GF-D8 (cell line): ENCODE results near the gene IGFBPL1.
"Not testable (repeated sequence)": the region's sequence is repeated elsewhere in the genome, so short reads cannot be mapped to it uniquely, and the experiment has no call there.

Experiments
- DNase-seq: peaks from one replicate; lab custom pipeline; 2025; lab: John Stamatoyannopoulos, UW

IGFBPL1 gene

DNA sequence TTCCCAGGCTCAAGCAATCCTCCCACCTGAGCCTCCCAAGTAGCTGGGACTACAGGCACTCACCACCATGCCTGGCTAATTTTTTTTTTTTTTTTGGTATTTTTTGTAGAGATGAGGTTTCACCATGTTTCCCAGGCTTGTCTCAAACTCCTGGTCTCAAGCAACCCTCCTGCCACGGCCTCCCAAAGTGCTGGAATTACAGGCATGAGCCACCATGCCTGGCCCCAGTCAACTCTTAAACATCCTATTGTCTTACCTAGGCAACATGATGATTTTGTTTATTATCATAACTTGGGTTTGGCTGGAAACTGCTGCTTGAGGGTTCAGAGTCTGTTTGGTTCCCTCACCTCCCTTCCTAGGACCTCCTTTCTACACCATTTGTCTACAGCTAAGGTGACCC lies 25.1 kb downstream of the IGFBPL1 start:
- not testable (repeated sequence) for DNase-seq

DNA sequence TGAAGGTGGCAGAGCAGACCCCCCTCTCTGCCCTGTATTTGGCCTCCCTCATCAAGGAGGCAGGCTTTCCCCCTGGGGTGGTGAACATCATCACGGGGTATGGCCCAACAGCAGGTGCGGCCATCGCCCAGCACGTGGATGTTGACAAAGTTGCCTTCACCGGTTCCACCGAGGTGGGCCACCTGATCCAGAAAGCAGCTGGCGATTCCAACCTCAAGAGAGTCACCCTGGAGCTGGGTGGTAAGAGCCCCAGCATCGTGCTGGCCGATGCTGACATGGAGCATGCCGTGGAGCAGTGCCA lies 27.9 kb downstream of the IGFBPL1 start:
- DNase-seq, result no peak

DNA sequence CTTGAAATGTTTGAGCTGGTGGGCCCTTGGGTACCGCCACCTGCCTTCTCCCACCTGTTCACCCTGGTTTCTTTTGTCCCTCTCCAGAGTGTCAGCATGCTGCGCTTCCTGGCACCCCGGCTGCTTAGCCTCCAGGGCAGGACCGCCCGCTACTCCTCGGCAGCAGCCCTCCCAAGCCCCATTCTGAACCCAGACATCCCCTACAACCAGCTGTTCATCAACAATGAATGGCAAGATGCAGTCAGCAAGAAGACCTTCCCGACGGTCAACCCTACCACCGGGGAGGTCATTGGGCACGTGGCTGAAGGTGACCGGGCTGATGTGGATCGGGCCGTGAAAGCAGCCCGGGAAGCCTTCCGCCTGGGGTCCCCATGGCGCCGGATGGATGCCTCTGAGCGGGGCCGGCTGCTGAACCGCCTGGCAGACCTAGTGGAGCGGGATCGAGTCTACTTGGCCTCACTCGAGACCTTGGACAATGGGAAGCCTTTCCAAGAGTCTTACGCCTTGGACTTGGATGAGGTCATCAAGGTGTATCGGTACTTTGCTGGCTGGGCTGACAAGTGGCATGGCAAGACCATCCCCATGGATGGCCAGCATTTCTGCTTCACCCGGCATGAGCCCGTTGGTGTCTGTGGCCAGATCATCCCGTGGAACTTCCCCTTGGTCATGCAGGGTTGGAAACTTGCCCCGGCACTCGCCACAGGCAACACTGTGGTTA lies 28.4 kb downstream of the IGFBPL1 start:
- no peak for DNase-seq

DNA sequence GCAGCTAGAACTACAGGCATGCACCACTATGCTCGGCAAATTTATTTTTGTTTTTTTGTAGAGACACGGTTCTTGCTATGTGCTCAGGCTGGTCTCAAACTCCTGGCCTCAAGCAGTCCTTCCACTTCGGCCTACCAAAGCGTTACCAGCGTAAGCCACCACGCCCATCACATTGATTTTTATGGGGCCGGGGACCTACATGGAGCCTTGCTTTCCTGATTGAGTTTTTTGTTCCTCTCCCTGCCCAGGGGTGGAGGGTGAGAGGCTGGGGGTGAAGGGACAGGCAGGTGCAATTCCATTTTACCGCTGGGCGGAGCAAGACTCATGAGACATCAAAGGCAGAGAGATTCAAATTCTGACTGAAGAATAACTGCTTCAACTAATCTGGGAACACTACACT lies 29.8 kb downstream of the IGFBPL1 start:
- no peak for DNase-seq

DNA sequence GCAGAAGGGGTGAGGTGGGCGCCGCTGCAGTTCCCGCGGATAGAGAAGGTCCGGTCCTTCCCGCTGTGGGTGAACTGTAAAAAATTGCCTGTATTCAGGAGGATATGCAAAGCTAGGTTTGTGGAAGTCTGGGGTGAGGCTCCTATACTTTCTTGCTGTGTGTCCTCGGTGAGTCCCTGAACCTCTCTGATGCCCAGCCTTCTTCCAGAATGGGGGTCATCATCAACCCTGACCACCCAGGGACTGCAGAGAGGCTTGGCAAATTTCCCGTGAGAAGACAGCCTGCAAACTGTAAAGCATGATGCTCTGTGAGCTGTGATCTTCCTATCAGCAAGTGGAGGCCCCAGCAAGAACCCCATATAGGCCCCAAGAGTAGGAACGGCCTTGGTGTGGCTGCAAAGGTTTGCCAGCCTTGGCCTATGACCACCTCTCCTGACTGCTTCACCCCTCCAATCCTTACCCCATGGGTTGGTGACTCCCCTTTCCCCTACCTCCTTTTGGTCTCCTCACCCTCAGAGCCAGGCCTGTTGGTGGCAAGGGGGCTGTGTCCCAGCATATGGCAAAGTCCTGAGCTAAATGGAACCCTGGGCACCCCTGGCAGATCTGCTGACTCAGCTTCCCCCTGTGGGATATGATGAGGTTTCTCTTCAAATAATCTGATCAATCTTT lies 31.0 kb downstream of the IGFBPL1 start:
- DNase-seq, result no peak

DNA sequence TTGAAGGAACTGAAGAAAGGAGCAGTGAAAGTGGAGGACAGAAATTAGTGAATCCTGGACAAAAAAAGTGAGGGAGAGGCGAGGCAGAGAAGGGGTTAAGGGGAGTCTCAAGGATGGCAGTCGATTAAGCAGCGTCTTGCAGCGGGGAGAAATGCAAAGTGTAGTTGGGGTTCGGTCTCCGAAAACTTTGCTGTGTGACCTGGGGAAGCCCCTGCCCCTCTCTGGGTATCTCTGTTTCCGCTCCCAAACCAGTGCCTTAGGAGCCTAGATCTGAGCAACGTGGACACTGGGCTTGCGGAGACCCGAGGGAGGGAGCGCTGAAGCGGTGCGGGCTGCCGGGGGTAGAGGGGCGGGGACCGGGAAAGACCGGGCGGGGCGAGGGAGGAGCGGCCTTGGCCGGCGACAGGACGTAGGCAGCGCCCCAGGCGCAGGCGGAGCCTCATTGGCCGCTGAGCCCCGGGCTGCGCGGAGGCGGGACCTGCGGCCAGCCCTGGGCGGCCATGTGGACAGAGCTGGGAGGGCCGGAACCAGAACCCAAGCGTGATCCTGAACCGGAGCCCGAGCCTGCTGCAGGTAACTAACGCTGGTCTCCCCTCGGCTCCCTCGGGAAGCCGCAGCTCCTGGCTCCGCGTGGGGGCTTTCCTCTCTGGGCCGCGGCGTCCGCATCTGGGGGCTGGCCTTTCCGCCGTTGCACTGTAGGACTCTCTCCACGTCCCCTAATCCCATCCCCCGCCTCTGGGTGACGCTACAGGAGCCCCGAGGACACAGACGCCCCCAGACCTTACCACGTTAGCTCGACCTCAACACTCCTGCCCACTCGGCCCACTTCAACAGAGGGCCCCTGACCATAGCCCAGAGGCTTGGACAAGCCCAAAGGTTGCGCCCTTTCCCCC lies 31.8 kb downstream of the IGFBPL1 start, which contains the start of gene ALDH1B1:
Gene ALDH1B1, plus strand, starts transcription at position 468 of the 893 bp plus-strand sequence. CDS start 3,047 bp downstream, outside the sequence.
- DNase-seq, result peak; percentile 52

DNA sequence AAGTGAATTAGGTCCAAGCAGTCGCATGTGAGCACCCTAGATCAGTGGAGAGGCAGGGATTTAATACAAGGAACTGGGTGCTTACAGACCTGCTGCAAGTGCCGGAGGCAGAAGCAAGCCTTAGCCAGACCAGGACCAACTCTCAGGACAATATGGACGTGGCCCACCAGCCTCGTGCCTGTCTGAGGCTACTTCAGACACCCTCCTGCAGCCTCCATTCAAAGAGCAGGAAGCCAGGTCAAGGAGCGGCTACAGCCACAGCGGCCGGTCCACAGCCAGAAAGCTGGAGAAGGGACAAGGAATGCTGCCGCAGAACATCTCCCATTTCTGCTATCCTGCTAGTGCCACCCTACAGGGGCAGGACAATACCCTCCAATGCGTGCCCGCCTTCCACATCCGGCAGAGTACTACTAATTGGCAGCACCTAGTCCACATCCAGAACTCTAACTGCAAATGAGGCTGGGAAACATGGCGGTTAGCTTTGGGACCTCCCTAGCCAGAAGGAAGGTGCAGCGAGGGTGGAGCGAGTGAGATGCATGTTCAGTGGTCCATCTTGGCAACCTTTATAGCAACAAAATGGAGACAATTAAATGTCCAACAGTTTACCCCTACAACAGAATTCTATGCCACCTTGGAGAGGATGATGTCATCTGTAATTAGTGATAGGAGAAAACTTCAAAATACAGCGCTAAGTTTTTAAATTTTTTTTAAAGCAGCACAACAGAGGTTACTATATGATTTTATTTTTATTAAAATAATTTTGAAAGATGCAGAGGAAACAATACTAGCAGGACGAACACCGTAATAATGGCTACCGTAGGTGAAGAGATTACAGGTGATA lies 32.8 kb downstream of the IGFBPL1 start:
- DNase-seq, result no peak

DNA sequence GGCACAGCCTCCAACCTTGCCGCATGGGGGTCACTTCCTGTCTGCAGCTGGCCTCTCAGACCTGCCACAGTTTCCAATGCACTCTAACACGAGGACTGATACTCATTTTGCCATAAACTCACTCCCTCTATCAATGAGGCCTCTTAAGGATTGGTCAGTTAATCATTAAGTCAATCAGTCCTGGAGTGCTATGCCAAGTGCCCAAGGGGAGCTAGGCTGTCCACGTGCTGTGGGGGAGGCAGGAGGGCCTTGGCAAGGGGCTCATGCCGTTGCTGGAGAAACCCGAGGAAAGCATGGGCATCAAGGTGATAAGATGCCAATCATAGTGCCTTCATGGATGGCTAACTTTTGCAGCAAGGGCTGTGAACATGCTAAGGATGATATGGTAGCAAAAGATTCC lies 33.4 kb downstream of the IGFBPL1 start:
- DNase-seq, result no peak

DNA sequence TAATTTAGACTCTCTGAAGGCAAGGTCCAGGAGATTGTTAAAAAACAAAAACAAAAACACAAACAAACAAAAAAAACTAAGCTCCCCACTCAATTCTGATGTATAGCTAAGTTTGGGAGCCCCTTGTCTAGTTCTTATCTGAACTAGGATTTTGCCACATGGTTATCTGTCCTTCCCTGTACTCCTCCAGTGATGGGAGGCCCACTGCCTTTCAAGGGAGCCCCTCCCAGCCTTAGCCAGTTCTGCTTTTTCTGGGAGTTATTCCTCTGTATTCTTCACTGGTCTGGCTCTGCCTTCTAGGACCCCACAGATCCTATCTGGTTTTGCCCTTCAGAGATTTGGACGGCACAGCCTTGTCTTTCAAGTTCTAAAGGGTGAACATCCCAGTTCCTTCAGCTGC lies 33.8 kb downstream of the IGFBPL1 start:
- DNase-seq, result no peak

DNA sequence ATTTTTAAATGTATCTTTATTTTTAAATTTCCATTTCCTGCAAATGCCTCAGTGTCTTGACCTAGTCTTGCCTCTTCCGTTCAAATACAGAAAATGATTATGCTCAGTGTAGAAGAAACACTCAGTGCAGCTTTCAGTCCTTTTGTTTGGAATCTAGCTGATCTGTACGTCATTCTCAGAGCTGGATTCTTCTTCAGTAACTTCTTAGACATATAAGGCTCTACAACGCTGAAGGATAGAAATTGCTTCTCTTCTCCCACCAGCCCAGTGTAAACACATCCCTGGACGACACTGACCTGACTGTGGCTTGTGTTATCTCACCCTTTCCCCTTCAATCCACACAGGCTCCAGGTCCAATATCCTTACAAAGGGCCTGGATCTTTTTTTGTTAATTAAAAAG lies 34.9 kb downstream of the IGFBPL1 start:
- no peak for DNase-seq

DNA sequence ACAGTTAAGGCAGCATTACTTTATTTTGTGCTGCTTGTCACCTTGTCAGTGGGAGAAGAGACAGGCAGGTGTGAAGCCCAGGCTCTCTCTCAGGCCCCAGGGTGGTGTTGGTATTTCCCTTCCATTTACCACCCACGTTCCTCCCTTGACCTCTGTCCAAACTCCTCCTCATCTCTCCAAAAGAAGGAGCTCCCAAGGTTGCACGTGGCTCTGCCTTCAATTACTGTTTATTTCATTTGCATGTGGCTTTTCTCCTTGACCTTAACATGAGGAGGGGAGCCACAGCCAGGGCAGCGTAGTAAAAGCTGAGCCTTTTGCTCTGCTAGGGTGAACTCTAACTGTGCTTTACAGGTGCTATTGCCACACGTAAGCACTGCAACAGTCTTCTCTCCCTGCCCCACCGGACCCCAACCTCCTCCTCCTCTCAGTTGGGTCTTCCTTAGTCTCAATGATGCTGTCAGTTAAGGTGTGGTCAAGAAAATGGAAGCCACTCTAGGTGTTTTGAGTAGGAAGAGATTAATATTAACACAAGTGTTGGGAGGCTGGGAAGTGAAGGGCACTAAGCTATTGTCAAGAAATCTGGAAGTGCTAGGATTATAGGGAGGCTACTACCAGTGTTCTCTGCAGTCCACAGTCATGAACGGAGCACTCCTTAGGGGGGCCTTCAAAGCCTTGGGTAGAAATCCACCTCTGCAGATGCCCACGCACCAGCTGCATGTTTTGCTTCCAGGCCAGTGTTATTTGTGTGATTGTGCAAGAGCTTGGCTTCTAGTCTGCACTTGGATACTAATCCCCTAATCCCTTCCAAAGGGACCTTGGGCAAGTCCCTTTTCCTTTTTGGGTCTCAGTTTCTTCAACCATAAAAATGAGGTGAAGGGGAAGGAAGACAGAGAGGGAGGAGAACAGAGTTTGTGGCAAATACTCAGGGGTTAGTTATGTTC lies 35.7 kb downstream of the IGFBPL1 start:
- DNase-seq, result no peak

DNA sequence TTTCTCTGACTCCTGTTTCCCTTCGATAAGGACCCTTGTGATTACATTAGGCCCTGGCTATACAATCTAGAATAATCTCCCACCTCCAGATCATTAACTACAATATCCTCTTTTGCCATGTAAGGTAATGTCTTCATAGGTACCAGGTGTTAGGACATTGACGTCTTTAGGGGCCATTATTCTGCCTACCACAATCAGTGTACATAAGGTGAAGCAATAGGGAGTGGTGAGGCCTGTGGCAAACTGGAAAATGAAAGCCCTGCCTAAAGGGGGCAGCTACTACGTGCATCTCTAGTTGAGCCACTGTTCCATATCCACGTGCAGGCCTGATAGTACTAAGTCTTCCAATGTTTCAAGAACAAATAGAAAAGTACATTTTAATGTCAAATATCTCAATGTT lies 36.5 kb downstream of the IGFBPL1 start:
- DNase-seq, result no peak

DNA sequence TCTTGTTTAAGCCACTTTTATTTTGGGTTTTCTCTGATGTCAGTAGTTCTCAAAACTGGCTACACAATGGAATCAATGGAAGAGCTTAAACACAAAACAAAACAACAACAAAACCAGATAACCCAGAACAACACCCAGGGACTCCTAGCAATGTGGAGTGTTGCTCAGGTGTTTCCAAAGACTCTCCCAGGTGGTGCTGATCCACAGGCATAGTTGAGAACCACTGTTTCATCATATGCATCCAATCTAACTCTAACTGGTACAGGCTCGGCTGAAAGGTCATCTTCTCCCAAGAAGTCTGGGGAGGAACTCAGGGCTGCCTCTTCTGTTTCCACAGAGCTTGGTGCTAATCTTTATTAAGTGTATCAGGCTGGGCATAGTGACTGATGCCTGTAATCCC lies 37.2 kb downstream of the IGFBPL1 start:
- no peak for DNase-seq

DNA sequence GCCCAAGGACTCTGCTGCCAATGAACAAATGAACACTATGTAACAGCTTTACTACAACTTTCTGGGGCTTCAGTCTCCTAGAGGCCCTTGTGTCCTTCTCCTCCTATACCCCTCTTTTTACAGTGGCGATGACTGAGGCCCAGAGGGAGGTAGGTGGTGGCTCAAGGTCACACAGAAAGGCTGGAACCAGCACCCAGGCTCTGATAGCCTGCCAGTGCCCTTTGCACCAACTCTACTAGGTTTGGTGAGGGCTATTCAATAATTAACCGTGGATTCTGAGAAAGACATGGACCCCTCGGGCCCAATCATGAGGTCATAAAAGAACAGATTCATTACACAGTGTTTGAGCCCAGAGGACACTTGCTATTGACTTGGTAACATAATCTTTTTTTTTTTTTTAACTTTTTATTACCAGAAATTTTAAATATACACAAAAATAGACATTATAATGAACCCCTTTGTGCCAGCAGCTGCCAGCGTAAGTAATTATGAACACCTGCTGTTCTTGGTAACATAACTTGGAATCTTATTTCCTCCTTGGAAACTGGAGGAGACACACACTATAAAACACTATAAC lies 37.8 kb downstream of the IGFBPL1 start:
- DNase-seq, result no peak

DNA sequence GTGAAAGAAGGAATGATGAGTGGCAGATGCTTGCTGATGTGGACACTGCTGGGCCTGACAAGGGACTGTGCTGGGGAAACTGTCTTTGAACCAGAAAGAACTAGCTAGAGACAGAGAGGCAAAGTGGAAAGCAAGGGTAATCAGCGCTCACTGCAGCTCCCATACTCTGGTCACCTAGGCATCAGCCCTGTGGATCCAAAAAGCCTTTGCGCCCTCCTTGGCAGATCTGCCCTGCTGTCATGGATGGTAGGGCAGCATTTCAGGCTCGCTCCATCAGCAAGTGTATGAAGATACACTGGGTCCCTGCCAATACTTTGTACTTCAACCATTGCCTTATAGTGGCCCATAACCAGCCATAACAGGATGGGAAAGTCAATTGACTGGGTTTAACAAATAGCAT lies 38.4 kb downstream of the IGFBPL1 start:
- DNase-seq, result no peak

DNA sequence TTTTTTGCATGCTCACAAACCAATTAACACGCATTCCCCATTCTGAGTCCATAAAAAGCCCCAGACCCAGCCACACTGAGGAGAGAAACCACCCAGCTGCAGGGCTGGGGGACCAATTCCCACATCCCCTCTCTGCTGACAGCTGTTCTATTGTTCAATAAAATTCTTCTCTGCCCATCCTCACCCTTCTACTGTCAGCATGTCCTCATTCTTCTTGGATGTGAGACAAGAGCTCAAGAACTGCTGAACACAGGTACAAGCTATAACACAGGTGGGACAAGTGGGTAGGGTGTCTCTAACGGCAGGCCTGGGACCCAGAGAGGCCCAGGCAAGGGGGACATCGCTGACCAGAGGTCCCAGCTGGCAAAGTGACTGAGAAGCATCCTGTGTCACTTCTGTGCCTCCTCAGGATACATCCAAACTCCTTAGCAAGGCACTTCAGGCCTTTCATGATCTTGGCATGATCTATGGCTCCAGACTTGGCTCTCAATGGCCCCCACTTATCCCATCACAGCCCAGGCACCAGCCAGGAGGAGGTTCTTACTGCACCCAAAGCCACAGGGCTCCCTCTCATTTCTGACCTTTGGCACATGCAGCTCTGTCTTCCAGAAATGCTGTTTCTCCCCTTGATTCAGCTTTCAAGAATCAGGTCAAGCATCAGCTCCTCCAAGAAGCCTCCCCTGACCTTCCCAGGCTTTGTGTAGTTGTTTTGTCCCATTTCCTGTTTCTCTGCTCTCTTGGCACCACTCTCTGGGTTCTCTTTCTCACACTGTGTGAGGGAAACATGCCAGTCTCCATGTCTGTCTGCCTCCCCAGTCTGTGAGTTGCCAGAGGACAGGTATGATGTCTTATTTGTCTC lies 39.0 kb downstream of the IGFBPL1 start:
- no peak for DNase-seq

DNA sequence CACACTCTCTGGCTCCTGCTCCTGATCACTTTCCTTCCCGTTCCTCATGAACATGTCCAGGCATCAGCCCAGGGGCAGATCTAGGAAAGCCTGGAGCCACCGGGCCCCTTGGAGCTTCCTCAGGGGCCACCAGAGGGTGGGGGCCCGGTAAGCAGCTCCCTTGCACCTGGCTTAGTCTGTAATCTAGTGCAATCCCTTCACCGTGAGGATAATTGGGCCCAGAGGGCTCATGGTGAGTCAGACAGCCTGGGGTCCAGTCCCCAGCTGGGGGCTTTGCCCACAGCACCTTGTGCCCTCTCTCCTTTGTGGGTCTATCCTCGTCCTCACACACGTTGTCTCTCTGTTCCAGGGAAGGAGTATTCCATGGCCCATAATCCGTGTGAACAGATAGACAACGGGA lies 42.1 kb downstream of the IGFBPL1 start:
- DNase-seq, result no peak

DNA sequence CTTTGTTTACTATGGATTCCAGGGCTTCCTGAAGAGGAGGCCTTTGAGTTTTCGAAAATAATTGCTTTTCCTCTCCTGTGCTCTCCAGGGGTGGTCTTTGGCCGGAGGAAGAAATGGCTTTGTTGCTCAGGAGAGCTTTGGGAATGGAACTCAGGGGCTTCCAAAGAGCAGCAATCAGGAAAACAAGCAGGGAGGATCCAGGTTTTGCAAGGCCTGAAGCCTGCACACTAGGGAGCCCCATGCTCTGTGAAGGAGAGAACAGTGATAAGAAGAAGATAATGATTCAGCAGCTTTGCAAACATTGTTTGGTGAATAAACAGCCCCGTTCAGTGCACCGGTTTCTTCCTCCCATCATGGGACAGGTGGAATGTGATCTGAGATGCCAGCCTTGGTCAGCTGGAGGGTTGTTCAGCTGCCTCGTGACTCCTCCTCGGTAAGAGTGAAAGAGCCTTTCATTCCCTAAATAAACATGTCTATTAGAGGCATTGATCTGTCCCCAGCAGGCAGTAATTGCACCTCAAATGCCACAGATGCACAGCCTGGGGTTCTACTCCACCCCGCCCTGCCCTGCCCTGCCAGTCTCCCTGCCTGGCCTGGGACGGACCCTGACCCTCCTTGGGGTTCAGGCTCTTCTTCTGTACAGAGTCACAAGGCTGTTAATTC lies 43.3 kb downstream of the IGFBPL1 start:
- no peak for DNase-seq
